A549 (cell line): Measurements from ENCODE around the gene CAP2.

Experiments
- CTCF ChIP-seq: fragments of >200 bp; sonication (Bioruptor Twin); formaldehyde crosslinking; IDR thresholded peaks from 3 replicates; pipeline ENCODE4 v1.5.1; 2016
- MAFK ChIP-seq: fragments of 450-650 bp; IDR thresholded peaks from 2 replicates; pipeline ENCODE4 v1.6.1; 2014; ENCODE audit not compliant: partially characterized antibody
- POLR2A ChIP-seq: IDR thresholded peaks from 2 replicates; pipeline ENCODE4 v1.6.1; 2012; ENCODE audit warnings: mild to moderate bottlenecking, low read length
- USF2 ChIP-seq: fragments of 450-650 bp; IDR thresholded peaks from 2 replicates; pipeline ENCODE4 v1.6.1; 2014; ENCODE audit warnings: antibody characterized with exemption

GRCh38 chr6:17511084-17511483, 117.7 kb downstream of the CAP2 start:
- no peak for TF ChIP-seq CTCF
- no peak for TF ChIP-seq MAFK
- no peak for TF ChIP-seq USF2
- no peak for TF ChIP-seq POLR2A
